ENCODE measurements around the gene PSME3.

The PSME3 gene

DNA sequence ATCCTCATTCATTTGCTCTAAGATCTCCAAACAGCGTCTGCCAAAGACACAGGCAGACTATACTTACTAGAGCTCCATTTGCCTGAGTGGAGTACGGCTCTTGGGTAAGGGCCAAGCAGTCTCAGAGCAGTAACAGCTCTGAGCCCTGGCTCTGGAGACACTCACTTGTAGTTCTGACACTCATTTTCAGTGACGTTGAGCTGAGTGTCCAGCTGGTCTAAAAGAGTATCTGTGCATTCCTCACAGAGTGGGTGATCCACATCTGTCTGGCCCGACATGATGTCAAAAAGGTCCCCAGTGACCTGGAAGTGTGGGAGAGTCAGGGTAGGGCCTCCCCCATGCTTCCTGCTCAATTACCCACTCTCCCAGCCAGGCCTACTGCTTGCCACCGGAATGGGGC lies 14.8 kb upstream of the PSME3 start:
- DNase-seq: no peak

DNA sequence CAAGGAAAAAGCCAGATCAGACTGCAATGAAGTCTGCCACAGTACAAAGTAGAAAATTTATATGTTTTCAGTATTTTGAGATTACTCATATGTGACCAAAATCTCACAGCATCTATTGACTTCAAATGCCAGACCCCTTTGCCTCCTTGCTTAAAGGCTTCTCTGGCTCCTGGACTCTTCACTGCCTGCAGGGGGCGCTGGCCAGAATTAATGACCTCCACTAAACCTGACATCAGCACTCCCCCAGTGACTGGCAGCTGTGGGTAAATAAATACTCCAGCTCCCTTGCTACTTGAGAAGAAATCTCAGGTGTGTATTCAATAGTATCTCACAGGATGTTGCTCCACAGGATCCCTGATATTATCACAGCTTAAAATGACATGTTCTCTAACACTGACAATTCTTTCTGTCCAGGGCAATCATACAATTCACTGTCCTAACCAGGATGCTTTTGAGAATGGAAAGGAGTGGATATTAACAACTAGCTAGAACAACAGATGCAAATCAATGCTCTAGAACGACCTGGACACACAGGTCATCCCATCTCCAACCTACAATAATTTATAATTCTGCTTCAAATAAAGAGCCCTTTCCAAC lies 13.2 kb upstream of the PSME3 start:
- DNase-seq: peak; percentile 85

DNA sequence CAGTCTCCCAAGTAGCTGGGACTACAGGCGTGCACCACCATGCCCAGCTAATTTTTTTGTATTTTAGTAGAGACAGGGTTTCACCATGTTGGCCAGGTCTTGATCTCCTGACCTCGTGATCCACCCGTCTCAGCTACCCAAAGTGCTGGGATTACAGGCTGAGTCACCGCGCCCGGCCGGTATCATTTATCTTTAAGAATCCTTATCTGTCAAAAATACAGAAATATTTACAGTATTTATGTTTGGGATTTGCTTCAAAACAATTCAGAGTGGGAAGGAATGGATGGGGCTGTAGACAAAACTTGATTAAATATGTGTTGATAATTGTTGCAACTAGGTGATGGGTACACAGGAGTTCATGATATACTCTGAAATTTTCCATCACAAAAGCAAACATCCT lies 12.0 kb upstream of the PSME3 start:
- DNase-seq: no peak

DNA sequence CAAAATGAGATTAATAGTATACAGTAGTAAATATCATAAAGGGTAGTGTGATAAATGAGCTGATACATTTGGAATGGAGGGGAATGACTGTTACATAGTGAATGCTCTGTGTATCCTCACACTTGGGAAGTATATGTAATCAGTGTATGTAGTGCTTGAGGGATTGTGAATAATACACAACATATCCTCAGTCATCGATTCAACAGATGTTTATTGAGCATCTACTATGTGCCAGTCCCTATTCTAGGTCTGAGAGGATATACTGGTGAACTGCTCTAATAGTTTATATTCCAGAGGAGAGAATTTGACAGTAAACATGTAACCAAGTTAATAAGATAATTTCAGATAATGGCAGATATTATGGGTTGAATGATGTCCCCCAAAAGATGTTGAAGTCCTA lies 5.7 kb upstream of the PSME3 start:
- DNase-seq: no peak

DNA sequence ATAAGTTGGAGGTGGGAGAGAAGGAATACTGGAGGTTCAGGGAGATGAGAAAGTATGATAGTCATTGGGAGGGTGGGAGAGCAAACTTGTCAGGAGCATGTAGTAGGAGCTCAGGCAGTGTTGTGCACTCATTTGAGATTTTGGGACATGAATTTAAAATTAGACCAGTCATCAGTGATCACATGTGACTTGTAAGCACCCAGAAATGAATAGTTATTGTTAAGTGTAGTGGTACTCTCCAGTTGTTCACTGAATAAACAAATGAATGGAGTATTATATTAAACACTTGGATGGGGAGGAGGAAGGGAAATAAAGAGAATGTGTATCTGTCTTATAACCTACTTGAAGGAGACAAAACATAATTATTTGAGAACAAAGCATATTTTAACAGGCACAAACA lies 2.2 kb upstream of the PSME3 start:
- DNase-seq: no peak

DNA sequence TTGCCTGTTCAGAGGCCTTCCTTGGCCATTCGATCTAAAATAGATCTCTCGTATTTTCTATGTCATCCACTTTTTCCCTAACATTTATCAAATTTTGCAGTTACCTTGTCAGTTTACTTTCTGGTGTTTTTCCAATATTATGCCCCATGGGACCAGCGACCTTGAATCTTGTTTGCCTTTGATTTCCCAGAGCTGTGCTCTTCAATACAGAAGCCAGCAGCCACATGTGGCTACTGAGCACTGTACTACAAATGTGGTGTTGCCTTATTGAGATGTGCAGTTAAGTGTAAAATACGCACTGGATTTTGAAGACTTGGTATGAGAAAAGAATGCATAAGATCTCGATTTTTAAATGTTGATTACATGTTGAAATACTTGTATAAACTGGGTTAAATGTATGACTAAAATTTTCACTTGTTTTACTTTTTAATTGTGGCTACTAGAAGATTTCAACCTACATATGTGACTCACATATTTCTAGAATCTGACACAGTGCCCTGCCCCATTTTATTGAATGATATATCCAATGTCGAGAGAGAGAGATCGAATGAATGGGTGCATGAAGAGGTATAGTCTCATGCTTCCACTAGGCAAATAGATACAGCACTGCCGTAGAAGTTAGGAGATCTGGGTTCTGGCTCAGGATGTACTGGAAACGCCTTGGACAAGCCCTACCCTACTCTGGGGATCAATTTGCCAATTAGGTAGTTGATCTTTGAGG lies 824 bp upstream of the PSME3 start:
- DNase-seq: no peak

DNA sequence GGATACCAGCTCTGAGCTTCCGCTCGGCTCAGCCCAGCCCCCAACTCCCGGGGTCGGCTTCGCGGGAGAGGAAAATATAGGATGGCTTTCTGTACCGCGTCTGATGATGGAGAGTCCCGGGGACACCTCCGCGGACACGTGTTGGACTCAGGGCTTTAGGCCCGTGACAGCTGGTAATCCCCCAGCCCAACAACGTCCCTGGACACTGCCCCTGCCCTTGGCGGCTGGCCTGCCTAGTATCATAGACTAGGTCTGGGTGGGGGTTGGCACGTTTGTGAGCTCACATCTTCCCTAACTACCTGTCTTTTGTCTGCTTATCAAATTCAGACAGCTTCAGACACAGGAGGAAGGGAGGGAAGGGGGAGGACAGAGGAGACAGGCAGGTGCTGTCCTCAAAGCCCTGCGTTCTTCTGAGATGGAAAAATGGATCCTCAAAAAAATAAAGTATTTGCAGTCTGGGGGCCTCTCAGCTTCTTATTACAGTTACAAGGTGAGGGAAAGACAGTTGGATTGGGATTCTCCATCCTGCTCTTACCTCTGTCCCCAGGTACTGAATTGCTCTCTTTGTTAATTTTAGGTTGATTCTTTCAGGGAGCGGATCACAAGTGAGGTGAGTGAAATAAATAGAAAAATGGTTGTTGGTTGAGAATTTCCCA lies 698 bp downstream of the PSME3 start:
- peak; percentile 23 for DNase-seq

DNA sequence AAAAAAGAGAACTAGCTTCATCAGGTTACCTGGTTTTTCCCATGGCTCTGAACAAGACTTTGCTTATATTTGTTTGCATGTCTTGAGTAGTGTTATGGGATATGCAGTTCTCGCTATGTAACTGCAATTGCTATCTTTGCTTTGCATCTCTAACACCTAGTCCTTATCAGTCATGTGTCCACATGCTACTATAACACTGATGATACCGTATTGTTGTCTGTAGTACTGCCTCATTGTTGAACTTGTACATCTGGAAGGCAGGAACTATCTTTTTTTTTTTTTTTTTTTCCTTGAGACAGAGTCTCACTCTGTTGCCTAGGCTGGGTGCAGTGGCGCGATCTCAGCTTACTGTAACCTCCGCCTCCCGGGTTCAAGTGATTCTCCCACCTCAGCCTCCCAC lies 2.5 kb downstream of the PSME3 start:
- DNase-seq: no peak

DNA sequence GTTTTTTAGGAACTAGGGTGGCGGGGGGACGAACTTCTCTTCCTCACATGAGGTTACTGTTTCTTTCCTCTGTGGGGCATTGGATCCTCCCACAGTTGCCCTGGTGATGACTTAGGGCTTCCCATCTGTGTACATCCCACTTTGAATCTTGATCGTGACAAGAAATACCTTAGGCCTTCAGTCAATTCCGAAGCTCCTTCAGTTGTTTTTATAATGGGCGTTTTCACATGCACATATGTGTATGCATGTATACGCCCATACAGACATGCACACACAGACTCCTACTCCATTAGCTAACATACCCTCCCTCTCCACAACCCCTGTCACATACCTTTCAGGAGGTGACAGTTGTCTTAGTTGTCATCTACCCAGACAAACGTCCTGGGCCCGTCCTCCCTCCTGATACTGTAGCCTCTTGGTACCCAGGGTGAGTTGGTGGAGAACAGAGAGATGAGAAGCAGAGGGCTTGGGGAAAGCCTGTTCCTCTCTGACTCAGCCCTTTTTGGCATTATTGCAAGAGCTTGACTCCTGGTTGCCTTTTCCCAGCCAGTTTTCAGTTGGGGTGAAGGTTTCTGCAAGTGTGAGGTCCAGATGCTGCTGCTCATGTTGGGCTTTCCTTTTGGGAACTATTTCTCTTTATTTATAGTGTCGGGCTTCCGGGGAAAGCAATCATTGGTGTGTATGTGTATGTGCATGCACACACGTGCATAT lies 8.9 kb downstream of the PSME3 start:
- DNase-seq: no peak

DNA sequence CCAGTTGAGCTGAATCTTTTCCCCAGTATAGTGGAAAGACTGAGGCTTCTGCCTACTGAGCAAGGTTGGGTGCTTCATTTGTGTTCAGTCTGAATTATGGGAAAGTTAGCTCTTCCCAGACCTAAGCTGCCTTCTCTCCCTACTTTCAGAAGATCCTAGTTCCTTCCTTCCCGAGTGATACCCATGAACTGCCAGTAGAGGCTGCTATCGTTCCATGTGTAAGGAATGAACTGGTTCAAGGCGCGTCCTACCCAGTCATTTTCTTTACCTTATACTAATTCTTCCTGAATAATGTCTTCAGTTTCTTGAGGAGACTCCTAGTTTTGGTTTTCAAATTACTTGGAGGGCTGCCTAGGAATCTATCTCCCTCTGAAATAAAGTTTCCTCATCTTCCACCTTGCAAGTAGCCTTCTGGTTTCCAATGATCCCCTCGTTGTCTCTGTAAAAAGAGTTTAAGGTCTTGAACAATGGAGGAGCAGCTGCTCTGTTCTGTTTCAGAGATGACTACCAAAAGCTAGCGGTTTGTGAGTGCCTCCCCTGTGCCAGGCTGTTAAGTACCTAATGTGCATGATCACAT lies 10.2 kb downstream of the PSME3 start:
- DNase-seq: peak; percentile 69

DNA sequence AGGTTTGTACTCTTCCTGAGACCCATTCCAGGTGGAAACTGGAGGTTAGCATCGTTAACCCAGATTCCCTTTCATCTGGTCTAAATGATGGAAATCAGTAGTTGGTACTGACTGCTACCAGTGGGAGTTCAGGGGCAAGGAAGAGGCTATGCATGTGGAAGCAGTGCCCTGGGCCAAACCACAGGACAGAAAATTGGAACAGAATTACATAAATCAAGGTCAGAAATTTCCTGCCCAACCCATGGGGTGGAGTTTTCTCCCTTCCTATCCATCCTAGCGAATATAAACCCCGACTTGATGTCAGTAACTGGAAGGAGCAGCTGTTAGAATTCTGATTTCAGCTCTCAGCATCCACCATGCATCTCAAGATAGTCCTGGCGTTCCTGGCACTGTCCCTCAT lies 11.1 kb downstream of the PSME3 start, which contains the start of gene AOC2:
Gene AOC2, plus strand, starts transcription at position 310 of the 400 bp plus-strand sequence. Its CDS starts 47 bp downstream, at position 357.
- no peak for DNase-seq

DNA sequence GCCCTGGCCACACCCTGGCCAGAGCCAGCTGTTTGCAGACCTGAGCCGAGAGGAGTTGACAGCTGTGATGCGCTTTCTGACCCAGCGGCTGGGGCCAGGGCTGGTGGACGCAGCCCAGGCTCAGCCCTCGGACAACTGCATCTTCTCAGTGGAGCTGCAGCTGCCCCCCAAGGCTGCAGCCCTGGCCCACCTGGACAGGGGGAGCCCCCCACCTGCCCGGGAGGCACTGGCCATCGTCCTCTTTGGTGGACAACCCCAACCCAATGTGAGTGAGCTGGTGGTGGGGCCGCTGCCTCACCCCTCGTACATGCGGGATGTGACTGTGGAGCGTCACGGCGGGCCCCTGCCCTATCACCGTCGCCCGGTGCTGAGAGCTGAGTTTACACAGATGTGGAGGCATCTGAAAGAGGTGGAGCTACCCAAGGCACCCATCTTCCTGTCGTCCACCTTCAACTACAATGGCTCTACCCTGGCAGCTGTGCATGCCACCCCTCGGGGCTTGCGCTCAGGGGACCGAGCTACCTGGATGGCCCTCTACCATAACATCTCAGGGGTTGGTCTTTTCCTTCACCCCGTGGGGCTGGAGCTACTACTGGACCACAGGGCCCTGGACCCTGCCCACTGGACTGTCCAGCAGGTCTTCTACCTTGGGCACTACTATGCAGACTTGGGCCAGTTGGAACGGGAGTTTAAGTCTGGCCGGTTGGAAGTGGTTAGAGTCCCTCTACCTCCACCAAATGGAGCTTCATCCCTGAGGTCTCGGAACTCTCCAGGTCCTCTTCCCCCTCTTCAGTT lies 11.8 kb downstream of the PSME3 start:
- DNase-seq: no peak

DNA sequence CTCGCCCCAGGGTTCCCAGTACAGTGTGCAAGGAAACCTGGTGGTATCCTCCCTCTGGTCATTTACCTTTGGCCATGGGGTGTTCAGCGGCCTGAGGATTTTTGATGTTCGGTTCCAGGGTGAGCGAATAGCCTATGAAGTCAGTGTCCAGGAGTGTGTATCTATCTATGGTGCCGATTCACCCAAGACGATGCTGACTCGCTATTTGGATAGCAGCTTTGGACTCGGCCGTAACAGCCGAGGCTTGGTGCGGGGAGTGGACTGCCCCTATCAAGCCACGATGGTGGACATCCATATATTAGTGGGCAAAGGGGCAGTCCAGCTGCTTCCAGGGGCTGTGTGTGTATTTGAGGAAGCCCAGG lies 12.3 kb downstream of the PSME3 start:
- DNase-seq: no peak

DNA sequence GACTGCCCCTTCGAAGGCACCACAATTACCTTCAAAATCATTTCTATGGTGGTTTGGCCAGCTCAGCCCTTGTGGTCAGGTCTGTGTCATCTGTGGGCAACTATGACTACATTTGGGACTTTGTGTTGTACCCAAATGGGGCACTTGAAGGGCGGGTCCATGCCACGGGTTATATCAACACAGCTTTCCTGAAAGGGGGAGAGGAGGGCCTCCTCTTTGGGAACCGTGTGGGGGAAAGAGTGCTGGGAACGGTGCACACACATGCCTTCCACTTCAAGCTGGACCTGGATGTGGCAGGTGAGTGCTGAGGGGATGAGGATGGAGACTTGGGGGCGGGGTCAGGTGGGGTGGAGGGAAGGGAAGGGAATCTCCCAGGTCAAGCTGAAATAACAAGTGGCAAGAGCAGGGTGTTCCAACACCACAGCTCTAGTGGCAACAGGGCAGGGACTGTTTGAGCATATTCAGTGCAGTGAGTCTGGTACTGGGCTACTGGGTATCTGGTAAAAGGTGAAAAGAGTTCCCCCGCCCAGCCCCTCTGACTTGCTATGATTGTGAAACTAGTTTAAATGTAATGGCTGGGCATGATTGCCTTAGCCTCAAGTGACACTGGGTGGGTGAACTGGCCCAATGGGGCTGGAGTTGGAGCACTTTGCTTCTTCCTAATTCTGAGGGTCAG lies 12.9 kb downstream of the PSME3 start:
- DNase-seq: no peak

DNA sequence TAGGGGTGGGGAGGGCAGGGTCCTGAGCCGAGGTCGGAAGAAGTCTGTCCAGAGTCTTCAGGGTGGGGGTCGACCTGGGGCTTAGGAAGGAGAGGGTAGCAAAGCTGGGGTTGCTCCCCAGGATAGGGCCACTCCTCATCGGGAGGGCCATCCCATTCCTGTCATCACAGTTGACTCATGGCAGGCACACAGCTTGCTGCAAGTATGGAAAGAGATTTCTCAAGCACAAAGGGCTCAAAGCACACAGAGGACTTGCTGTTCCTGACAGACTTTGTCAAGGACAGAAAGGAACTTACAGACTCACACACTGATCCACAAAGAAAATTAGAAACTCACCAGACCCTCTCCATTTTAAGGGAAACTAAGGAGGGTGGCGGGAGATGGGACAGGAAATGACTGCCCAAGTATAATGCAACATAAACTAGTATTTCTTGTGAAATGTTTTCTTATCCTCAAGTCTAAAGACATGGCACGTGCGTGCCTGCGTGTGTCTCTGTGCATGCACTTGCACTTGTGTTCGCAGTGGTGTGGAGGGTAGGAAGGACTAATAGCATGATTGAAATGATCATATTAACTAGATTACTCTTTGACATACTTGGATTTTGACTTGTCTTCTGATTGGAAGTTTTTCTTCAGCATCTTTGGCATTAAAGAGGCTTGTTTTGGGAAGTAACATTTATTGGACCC lies 13.5 kb downstream of the PSME3 start:
- no peak for DNase-seq

DNA sequence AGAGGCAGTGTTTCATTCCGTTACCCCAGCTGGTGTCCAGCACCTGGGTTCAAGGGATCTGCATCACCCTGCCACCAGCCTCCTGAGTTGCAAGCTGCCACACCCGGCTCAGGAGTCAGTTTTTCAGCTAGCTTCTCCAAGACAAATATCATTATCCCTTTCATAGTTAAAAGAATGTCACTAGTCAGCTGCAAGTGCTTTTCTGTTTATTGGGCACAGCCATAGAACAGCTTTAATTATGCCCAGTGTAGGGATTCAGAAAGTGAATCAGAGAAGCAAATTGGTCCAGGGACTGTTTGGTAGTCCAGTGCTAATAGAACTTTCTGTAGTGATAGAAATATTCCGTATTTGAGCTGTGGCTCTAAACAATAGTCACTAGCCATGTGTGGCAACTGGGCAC lies 14.9 kb downstream of the PSME3 start:
- no peak for DNase-seq

DNA sequence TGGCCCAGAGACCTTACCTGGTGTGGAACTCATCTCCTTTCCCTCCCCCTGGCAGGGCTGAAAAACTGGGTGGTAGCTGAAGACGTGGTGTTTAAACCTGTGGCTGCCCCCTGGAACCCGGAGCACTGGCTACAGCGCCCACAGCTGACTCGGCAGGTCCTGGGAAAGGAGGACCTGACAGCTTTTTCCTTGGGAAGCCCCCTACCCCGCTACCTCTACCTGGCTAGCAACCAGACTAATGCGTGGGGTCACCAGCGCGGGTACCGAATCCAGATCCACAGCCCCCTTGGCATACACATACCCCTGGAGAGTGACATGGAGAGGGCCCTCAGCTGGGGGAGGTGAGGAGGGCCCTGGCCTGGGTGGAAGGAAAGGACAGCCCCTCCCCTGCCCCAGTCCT lies 15.8 kb downstream of the PSME3 start:
- DNase-seq: no peak

DNA sequence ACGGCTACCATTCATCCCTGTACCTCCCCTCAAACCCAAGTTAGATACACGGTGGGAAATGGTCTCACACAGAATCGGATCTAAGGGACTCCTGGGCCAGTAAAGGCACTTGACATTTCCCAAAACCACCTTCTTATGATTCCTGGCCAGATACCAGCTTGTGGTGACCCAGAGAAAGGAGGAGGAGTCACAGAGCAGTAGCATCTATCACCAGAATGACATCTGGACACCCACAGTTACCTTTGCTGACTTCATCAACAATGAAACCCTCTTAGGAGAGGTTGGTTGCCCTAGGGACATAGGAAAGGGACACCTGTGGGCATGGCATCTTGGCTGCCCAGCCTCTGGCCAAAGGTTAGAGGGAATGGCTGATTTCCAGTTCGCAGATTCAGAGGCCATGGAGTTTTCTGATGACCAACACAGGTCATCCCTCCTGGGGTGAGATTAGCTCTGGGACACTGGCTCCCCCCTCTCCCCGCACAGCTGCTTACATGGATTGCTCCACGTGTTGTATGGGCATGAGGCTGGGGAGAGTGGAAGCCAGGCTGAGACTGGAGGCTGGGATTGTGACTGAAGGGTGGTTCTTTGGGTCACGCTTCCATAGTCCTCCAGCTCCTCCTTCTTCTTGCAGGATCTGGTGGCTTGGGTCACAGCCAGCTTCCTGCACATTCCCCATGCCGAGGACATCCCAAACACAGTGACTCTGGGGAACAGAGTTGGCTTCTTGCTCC lies 16.4 kb downstream of the PSME3 start:
- DNase-seq: no peak

DNA sequence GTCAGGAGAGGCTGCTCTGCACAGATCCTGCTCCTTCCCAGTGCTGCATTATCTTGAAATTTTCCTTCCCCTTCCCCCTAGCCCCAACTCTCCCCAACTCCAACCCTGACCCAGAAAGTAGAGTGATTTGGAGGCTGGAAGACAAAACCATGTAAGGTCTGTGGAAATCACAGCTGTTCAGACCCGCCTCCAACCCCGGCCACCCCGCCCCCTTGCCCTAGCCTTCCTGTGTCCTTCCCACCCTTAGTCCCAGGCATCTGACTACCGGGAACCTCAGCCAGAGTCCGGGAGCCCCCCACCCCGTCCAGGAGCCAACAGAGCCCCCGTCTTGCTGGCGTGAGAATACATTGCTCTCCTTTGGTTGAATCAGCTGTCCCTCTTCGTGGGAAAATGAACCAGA lies 17.8 kb downstream of the PSME3 start, which contains the start of gene AOC3:
Gene AOC3, plus strand, starts transcription at position 246 of the 400 bp plus-strand sequence. Its CDS starts 145 bp downstream, at position 391.
- no peak for DNase-seq

Measured in hematopoietic multipotent progenitor cell treated with erythropoietin and hydrocortisone succinate and interleukin-3 and kit ligand, for 8 days (in vitro differentiated cells).